Endothelial cell of umbilical vein (primary cell): Measurements from ENCODE around the gene FOCAD. TPM values are rescaled to one million over a fixed set of nuclear protein-coding genes. Genes with fewer than 3 reads are reported as not detected.

Source experiments
- BruUV-seq: library from RNA; stranded (reverse); fragments of 400-500 nt; replicated peaks from 2 replicates; lab custom pipeline; 2021; lab: Mats Ljungman, UMichigan
- CTCF ChIA-PET: fragments of 300-600, 350-600 bp; sonication (Branson Sonifier 250); formaldehyde crosslinking; loops from one replicate; lab custom pipeline; 2021; ENCODE audit warnings: antibody characterized with exemption, inconsistent platforms; lab: Charles Lee
- POLR2A ChIA-PET: fragments of 300-600, 350-600 bp; sonication (Branson Sonifier 250); formaldehyde crosslinking; loops from one replicate; lab custom pipeline; 2021; ENCODE audit warnings: antibody characterized with exemption, inconsistent platforms; lab: Charles Lee
- DNase-seq: peaks from one replicate; pipeline ENCODE4 v3.0.0-alpha.2; 2011; ENCODE audit warnings: low read depth, low spot score
- FAIRE-seq: peaks from 2 replicates; lab custom pipeline; 2011; peaks lifted over from hg19 to GRCh38; lab: Jason Lieb, UNC
- H2AFZ ChIP-seq: 2 replicates; pipeline ENCODE4 v1.6.0; 2012; ENCODE audit warnings: low read depth, low read length, control low read depth, inconsistent platforms
- H3K27ac ChIP-seq: 2 replicates; pipeline ENCODE4 v1.5.1; 2011; ENCODE audit warnings: low read depth, mild to moderate bottlenecking, control low read depth, low read length, moderate library complexity; ENCODE audit not compliant: insufficient read depth
- H3K27me3 ChIP-seq, 2 experiments: 2 replicates each; pipeline versions ENCODE4 v1.6.0 to v1.6.1; 2011; ENCODE audit warnings: low read length in 2 of 2, mixed read lengths in 1 of 2; ENCODE audit not compliant: control insufficient read depth in 2 of 2, insufficient read depth in 2 of 2
- H3K36me3 ChIP-seq, 2 experiments: 2 replicates in 1 of 2; 3 replicates in 1 of 2; pipeline ENCODE4 v1.5.1; 2011; ENCODE audit warnings: low read length in 2 of 2, mild to moderate bottlenecking in 1 of 2, moderate library complexity in 1 of 2; ENCODE audit not compliant: control insufficient read depth in 2 of 2, insufficient read depth in 2 of 2; ENCODE audit errors: extremely low read depth in 1 of 2
- H3K4me1 ChIP-seq: 3 replicates; pipeline ENCODE4 v1.5.1; 2011; ENCODE audit warnings: mild to moderate bottlenecking, low read length; ENCODE audit not compliant: control insufficient read depth, insufficient read depth; ENCODE audit errors: extremely low read depth
- H3K4me2 ChIP-seq: 2 replicates; pipeline ENCODE4 v1.6.1; 2011; ENCODE audit warnings: low read length, control low read depth, mixed read lengths; ENCODE audit not compliant: insufficient read depth
- H3K4me3 ChIP-seq, 3 experiments: fragments of 200-600 bp in 1 of 3; sonication (generic), shearing (Covaris generic) in 1 of 3; replicated peaks in 1 of 3; 2 replicates each; pipeline ENCODE4 v1.5.1; 2011 to 2016; ENCODE audit warnings: control low read depth in 3 of 3, low read length in 3 of 3, mild to moderate bottlenecking in 2 of 3, inconsistent platforms in 1 of 3, low read depth in 1 of 3, moderate library complexity in 1 of 3; ENCODE audit not compliant: insufficient read depth in 1 of 3
- H3K79me2 ChIP-seq: 2 replicates; pipeline ENCODE4 v1.6.0; 2012; ENCODE audit warnings: low read length, inconsistent platforms; ENCODE audit not compliant: control insufficient read depth, insufficient read depth
- H3K9ac ChIP-seq: replicated peaks from 2 replicates; pipeline ENCODE3; 2011; ENCODE audit warnings: low read length, control low read depth; ENCODE audit not compliant: insufficient read depth; ENCODE audit errors: extremely low read depth
- H3K9me1 ChIP-seq: replicated peaks from 3 replicates; pipeline ENCODE4 v1.6.0; 2011; ENCODE audit warnings: mild to moderate bottlenecking, low read length; ENCODE audit not compliant: control insufficient read depth, insufficient read depth; ENCODE audit errors: extremely low read depth
- H3K9me3 ChIP-seq: replicated peaks from 2 replicates; pipeline ENCODE4 v1.5.1; 2012; ENCODE audit warnings: low read length, inconsistent platforms; ENCODE audit not compliant: control insufficient read depth, insufficient read depth
- H4K20me1 ChIP-seq: replicated peaks from 2 replicates; pipeline ENCODE3; 2011; ENCODE audit warnings: mild to moderate bottlenecking, low read length; ENCODE audit not compliant: control insufficient read depth, insufficient read depth; ENCODE audit errors: extremely low read depth
- EZH2 ChIP-seq: IDR thresholded peaks from 2 replicates; pipeline ENCODE4 v1.6.1; 2012; ENCODE audit warnings: borderline replicate concordance, low read depth, mild to moderate bottlenecking, moderate library complexity, low read length, inconsistent platforms; ENCODE audit not compliant: severe bottlenecking
- FOS ChIP-seq: IDR thresholded peaks from 2 replicates; pipeline ENCODE4 v1.6.1; 2011; ENCODE audit warnings: mild to moderate bottlenecking, low read length, moderate library complexity, borderline replicate concordance; ENCODE audit not compliant: insufficient read depth
- GATA2 ChIP-seq: IDR thresholded peaks from 2 replicates; pipeline ENCODE4 v1.7.0; 2011; ENCODE audit warnings: low read depth, mild to moderate bottlenecking, moderate library complexity, mixed read lengths, low read length; ENCODE audit not compliant: insufficient read length, insufficient read depth
- JUN ChIP-seq: IDR thresholded peaks from 2 replicates; pipeline ENCODE4 v1.6.1; 2011; ENCODE audit warnings: borderline replicate concordance, low read depth; ENCODE audit not compliant: insufficient read length, insufficient read depth
- MYC ChIP-seq: IDR thresholded peaks from one replicate; pipeline ENCODE4 v1.6.1; 2011; ENCODE audit warnings: mild to moderate bottlenecking, low read depth, low read length
- POLR2A ChIP-seq: IDR thresholded peaks from 2 replicates; pipeline ENCODE4 v1.6.1; 2012; ENCODE audit warnings: low read depth, mild to moderate bottlenecking, control low read depth, low read length
- POLR2AphosphoS5 ChIP-seq: IDR thresholded peaks from 2 replicates; pipeline ENCODE4 v1.6.1; 2012; ENCODE audit warnings: low read depth, mild to moderate bottlenecking, control low read depth, low read length, moderate library complexity; ENCODE audit not compliant: insufficient read depth
- dilution Hi-C: fragments of 300-500 bp; cut with MboI; formaldehyde crosslinking; loops from one replicate; pipeline ENCODE4 v1.15.0; 2019; ENCODE audit warnings: low sequenced_read_pairs; ENCODE audit not compliant: extremely low pct_ligation_motif_present
- intact Hi-C: fragments of 100-400 bp; cut with micrococcal nuclease; formaldehyde crosslinking; loops from one replicate; pipeline ENCODE4 v1.10.0; 2022
- polyA plus RNA-seq, 4 experiments: library from polyadenylated mRNA; depleted of rRNA in 3 of 4; stranded (reverse) in 3 of 4; unstranded in 1 of 4; fragments of >200 nt; gene quantifications; 2 replicates each; pipeline versions ENCODE4 v1.2.1 to v1.2.3, GENCODE V29; 2011 to 2012; ENCODE audit warnings: missing spikeins in 1 of 4
- total RNA-seq: library from RNA; stranded (reverse); gene quantifications from 2 replicates; pipeline ENCODE4 v1.2.3, GENCODE V29; 2021
- TF ChIP-seq, protein P1 (sequence below), 2 donors: IDR thresholded peaks; 1 replicate in 1 of 2; 2 replicates in 1 of 2; pipeline ENCODE4 v1.5.1; 2011; ENCODE audit warnings: low read length in 2 of 2, mild to moderate bottlenecking in 2 of 2, moderate library complexity in 2 of 2, control low read depth in 1 of 2, inconsistent platforms in 1 of 2, low read depth in 1 of 2; ENCODE audit not compliant: insufficient read depth in 1 of 2; ENCODE audit errors: extremely low read depth in 1 of 2
- TF ChIP-seq, protein P2 (sequence below): IDR thresholded peaks from 2 replicates; pipeline ENCODE4 v1.6.1; 2011; ENCODE audit not compliant: insufficient read depth, insufficient read length

The FOCAD gene
- total and polyA plus RNA-seq, 2 donors (not counting 3 experiments of a cell fraction or from before 2014, with no cell fraction given) = 26.7 to 66.9 TPM

DNA sequence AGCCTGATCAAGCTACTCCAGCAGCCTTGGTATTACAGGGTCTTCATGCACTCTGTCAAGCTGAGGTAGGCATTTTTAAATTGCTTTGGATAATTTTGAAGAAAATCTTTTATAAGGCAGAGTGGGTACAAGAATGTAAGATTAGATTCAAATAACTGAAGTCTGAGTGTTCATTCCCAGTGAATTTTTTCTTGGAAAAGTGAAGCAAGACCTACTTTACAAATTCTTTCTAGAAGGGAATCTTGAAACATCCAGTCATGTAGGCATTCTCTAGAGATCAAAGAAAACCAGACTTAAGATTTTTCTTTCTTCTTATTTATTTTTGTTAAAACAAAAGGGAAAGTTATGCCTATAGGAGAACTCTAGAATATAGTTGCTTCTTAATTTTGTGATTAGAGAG lies 139.0 kb downstream of the FOCAD start:
- ChIA-PET CTCF (interaction anchor here (0.9 to 1.4 kb wide), 3 partner anchors 10 to 61 kb away, joined by 3 read pairs; no protein-coding TSS in a partner anchor), POLR2A (interaction anchor here (0.6 kb wide), 1 partner anchor 699 kb away, joined by 3 read pairs; no protein-coding TSS in a partner anchor)
- intact Hi-C loops = no loop called here
- FAIRE-seq (no peak), DNase-seq (no peak)
- Histone ChIP-seq H3K9me3 (no peaks in the 10 kb centered on the region), H3K9me1 (no peaks in the 10 kb centered on the region), H3K27ac (no peak overlapping the region), H2AFZ (no peak overlapping the region), H3K4me2 (no peak overlapping the region), H3K4me3 (no peak overlapping the region), H3K9ac (no peak overlapping the region), H4K20me1 (no peaks in the 10 kb centered on the region), H3K79me2 (peaks cover 1% of the 10 kb centered on the region), H3K4me1 (no peaks in the 10 kb centered on the region), H3K36me3 (peaks cover 0 to 3% of the 10 kb centered on the region in 2 experiments), H3K27me3 (no peaks in the 10 kb centered on the region)
- BruUV-seq = no TSS peak
- TF ChIP-seq POLR2A = no peak
- no peak for TF ChIP-seq POLR2AphosphoS5
- TF ChIP-seq EZH2 = no peak
- TF ChIP-seq, protein P1, sequence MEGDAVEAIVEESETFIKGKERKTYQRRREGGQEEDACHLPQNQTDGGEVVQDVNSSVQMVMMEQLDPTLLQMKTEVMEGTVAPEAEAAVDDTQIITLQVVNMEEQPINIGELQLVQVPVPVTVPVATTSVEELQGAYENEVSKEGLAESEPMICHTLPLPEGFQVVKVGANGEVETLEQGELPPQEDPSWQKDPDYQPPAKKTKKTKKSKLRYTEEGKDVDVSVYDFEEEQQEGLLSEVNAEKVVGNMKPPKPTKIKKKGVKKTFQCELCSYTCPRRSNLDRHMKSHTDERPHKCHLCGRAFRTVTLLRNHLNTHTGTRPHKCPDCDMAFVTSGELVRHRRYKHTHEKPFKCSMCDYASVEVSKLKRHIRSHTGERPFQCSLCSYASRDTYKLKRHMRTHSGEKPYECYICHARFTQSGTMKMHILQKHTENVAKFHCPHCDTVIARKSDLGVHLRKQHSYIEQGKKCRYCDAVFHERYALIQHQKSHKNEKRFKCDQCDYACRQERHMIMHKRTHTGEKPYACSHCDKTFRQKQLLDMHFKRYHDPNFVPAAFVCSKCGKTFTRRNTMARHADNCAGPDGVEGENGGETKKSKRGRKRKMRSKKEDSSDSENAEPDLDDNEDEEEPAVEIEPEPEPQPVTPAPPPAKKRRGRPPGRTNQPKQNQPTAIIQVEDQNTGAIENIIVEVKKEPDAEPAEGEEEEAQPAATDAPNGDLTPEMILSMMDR (IDR thresholded peaks at IDR 0.05; ENCODE audit: extremely low read depth in 1 of 2, insufficient read depth in 1 of 2, low read depth in 1 of 2, low read length in 2 of 2) = no peak
- TF ChIP-seq GATA2 = no peak
- no peak for TF ChIP-seq MYC
- no peak for TF ChIP-seq JUN
- TF ChIP-seq FOS = no peak
- TF ChIP-seq, protein P2, sequence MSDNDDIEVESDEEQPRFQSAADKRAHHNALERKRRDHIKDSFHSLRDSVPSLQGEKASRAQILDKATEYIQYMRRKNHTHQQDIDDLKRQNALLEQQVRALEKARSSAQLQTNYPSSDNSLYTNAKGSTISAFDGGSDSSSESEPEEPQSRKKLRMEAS = no peak
- dilution Hi-C loops = no loop called here
